ENCODE results near the gene CGREF1. TPM values are rescaled to one million over a fixed set of nuclear protein-coding genes. Genes with fewer than 3 reads are reported as not detected.

Gene CGREF1
- total and polyA plus RNA-seq, 2 donors (not counting 1 experiment from before 2014, with no cell fraction given), result 1.5 to 2.3 TPM

GRCh38 chr2:27086724-27087593, 32.0 kb downstream of the CGREF1 start, which contains the start of gene KHK:
TSS of gene KHK (plus strand) at chr2:27086772. CDS start at chr2:27087260, 488 bp downstream.
- DNase-seq (ENCODE audit: low read depth in 2 of 2), result peak in 1 of 2 donors; percentile 19
- TF ChIP-seq EZH2 (IDR thresholded peaks at IDR 0.05; ENCODE audit: low read length, missing control alignments), result no peak
- TF ChIP-seq CTCF (conservative IDR thresholded peaks at IDR 0.05 in 1 of 2, IDR thresholded peaks at IDR 0.05 in 1 of 2; ENCODE audit: low read depth in 1 of 2, low read length in 2 of 2), result no peak
- peak within 1 kb of the TSS; percentile 36 to 54 (median 44) for H3K4me3 ChIP-seq (replicated peaks in 1 of 4; ENCODE audit: control extremely low read depth in 1 of 4, insufficient read depth in 1 of 4, low read depth in 3 of 4, low read length in 4 of 4)

GRCh38 chr2:27086090-27086723, 32.7 kb downstream of the CGREF1 start:
- Histone ChIP-seq H3K27ac (ENCODE audit: insufficient read depth, low read length) (peak overlapping the region; percentile 52), H3K9ac (ENCODE audit: insufficient read depth, low read length) (peak overlapping the region; percentile 57), H3K36me3 (ENCODE audit: control insufficient read depth, insufficient read depth, low read length) (peaks cover 13% of the 10 kb centered on the region), H3K4me2 (ENCODE audit: extremely low read depth, insufficient read depth, low read length) (peak overlapping the region; percentile 70), H3K9me3 (ENCODE audit: control insufficient read depth, insufficient read depth, low read depth, low read length) (no peaks in the 10 kb centered on the region), H3K4me3 (replicated peaks in 1 of 4; ENCODE audit: control extremely low read depth in 1 of 4, insufficient read depth in 1 of 4, low read depth in 3 of 4, low read length in 4 of 4) (peak overlapping the region; percentile 16 to 54 (median 44)), H4K20me1 (ENCODE audit: control insufficient read depth, extremely low read depth, insufficient read depth, low read length) (no peaks in the 10 kb centered on the region), H2AFZ (ENCODE audit: low read length) (no peak overlapping the region), H3K79me2 (ENCODE audit: control insufficient read depth, insufficient read depth, low read length) (peaks cover 4% of the 10 kb centered on the region), H3K4me1 (ENCODE audit: control insufficient read depth, extremely low read depth, insufficient read depth, low read length) (peaks cover 3% of the 10 kb centered on the region), H3K27me3 (ENCODE audit: control insufficient read depth, insufficient read depth, low read length) (no peaks in the 10 kb centered on the region)
- DNase-seq (ENCODE audit: low read depth in 2 of 2), result peak; percentile 82 to 88
- TF ChIP-seq EZH2 (IDR thresholded peaks at IDR 0.05; ENCODE audit: low read length, missing control alignments) (no peak), CTCF (conservative IDR thresholded peaks at IDR 0.05 in 1 of 2, IDR thresholded peaks at IDR 0.05 in 1 of 2; ENCODE audit: low read depth in 1 of 2, low read length in 2 of 2) (peak; percentile 45 to 67)

More at GRCh38 chr2:27086724-27087593, 32.0 kb downstream of the CGREF1 start, which contains the start of gene KHK:
- Histone ChIP-seq H3K27me3 (ENCODE audit: control insufficient read depth, insufficient read depth, low read length) (no peaks in the 10 kb centered on the region), H3K27ac (ENCODE audit: insufficient read depth, low read length) (peak within 1 kb of the TSS; percentile 52), H3K4me1 (ENCODE audit: control insufficient read depth, extremely low read depth, insufficient read depth, low read length) (peaks cover 3% of the 10 kb centered on the region), H3K4me2 (ENCODE audit: extremely low read depth, insufficient read depth, low read length) (peak within 1 kb of the TSS; percentile 93), H2AFZ (ENCODE audit: low read length) (peak within 1 kb of the TSS; percentile 12), H4K20me1 (ENCODE audit: control insufficient read depth, extremely low read depth, insufficient read depth, low read length) (no peaks in the 10 kb centered on the region), H3K79me2 (ENCODE audit: control insufficient read depth, insufficient read depth, low read length) (peaks cover 3% of the 10 kb centered on the region), H3K36me3 (ENCODE audit: control insufficient read depth, insufficient read depth, low read length) (peaks cover 12% of the 10 kb centered on the region), H3K9me3 (ENCODE audit: control insufficient read depth, insufficient read depth, low read depth, low read length) (no peaks in the 10 kb centered on the region), H3K9ac (ENCODE audit: insufficient read depth, low read length) (peak within 1 kb of the TSS; percentile 57)

- H3K79me2 ChIP-seq (ENCODE audit: control insufficient read depth, insufficient read depth, low read length), result peaks cover 7% of the 10 kb centered on the region
- peak overlapping the region; percentile 52 for H3K27ac ChIP-seq (ENCODE audit: insufficient read depth, low read length)
- peak; percentile 70 to 72 for DNase-seq (ENCODE audit: low read depth in 2 of 2)
- TF ChIP-seq CTCF (conservative IDR thresholded peaks at IDR 0.05 in 1 of 2, IDR thresholded peaks at IDR 0.05 in 1 of 2; ENCODE audit: low read depth in 1 of 2, low read length in 2 of 2), result peak; percentile 45
- no peak for TF ChIP-seq EZH2 (IDR thresholded peaks at IDR 0.05; ENCODE audit: low read length, missing control alignments)
- no peaks in the 10 kb centered on the region for H3K9me3 ChIP-seq (ENCODE audit: control insufficient read depth, insufficient read depth, low read depth, low read length)
- H3K4me2 ChIP-seq (ENCODE audit: extremely low read depth, insufficient read depth, low read length), result peak overlapping the region; percentile 70
- no peaks in the 10 kb centered on the region for H3K27me3 ChIP-seq (ENCODE audit: control insufficient read depth, insufficient read depth, low read length)
- H3K4me1 ChIP-seq (ENCODE audit: control insufficient read depth, extremely low read depth, insufficient read depth, low read length), result peaks cover 6% of the 10 kb centered on the region
- no peak overlapping the region for H2AFZ ChIP-seq (ENCODE audit: low read length)
- H3K4me3 ChIP-seq (replicated peaks in 1 of 4; ENCODE audit: control extremely low read depth in 1 of 4, insufficient read depth in 1 of 4, low read depth in 3 of 4, low read length in 4 of 4), result peak overlapping the region; percentile 12 to 54 (median 44)
- H4K20me1 ChIP-seq (ENCODE audit: control insufficient read depth, extremely low read depth, insufficient read depth, low read length), result no peaks in the 10 kb centered on the region
- peak overlapping the region; percentile 57 for H3K9ac ChIP-seq (ENCODE audit: insufficient read depth, low read length)
- peaks cover 15% of the 10 kb centered on the region for H3K36me3 ChIP-seq (ENCODE audit: control insufficient read depth, insufficient read depth, low read length)
Observed at GRCh38 chr2:27085673-27086089, 33.2 kb downstream of the CGREF1 start.
